Kidney capillary endothelial cell (primary cell): ENCODE measurements around the gene PNMA6E.

Source experiments
- DNase-seq: peaks from one replicate; pipeline ENCODE4 v3.0.0-alpha.2; 2018; ENCODE audit warnings: low spot score

PNMA6E gene

DNA sequence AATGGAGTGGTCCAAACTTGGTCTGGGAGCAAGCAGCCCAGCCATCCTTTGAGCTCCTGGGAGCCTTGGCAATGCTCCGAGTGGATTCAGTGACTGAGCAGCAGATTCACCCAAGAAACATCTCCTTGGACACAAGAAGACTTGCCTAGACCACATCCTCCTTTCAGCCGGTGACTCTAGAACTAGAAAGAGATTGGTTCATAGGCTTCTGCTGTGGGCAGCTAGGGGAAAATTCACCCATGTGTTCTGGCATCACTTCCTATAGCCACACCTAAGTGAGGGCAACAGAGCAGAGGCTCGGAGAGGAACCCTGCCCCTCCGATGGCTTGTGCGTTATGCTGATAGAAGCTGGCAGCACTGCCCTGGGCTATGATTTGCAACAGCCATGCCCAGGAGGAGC is 51.2 kb downstream of the PNMA6E start:
- no peak for DNase-seq

DNA sequence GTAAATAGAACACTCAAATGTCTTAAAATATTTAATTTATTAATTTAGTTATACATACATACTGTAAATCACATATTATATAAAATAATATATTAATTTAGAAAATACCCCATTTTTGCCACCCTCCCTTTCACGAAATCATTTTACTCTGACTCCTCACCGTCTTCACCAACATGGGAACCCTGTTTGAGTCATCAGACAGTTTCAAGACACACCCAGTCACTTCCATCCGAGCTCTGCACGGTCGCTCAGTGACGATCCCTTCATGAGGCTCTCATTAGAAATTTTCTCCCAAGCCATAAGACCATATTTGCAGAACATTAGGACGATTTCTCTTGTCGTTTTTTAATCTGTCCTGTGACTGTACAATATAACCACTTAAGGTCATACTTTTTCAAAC is 52.7 kb downstream of the PNMA6E start:
- no peak for DNase-seq

GRCh38 chrX:153347530-153347929 is 53.6 kb downstream of the PNMA6E start:
- DNase-seq, result no peak
